ENCODE measurements around the gene MYO15B.

MYO15B gene

DNA sequence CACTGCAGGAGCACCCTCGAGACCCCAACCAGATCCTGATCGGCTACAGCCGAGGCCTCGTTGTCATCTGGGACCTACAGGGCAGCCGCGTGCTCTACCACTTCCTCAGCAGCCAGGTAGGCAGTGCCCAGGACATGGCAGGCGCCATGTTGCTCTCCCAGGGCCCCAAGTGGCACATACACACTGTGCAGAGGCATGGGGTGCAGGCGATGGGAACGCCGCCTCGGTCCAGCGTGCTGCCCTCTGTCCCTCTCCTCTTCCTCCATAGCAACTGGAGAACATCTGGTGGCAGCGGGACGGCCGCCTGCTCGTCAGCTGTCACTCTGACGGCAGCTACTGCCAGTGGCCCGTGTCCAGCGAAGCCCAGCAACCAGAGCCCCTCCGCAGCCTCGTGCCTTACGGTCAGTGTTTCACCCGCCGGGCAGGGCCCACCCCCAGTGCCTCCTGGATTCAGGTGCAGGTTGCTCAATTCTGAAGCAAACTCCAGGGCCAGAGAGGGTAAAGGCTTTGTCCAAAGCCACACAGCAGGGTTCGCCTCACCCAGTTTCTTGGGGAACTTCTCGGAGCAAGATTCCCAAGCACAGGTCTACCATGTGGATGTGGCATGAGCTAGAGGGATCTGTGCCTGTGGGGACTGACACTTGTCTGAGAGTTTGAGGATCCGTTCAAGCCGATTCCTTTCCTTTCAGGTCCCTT, 24.4 kb upstream of the MYO15B start:
- H3K27ac ChIP-seq = no peak overlapping the region
- TF ChIP-seq, protein P1, sequence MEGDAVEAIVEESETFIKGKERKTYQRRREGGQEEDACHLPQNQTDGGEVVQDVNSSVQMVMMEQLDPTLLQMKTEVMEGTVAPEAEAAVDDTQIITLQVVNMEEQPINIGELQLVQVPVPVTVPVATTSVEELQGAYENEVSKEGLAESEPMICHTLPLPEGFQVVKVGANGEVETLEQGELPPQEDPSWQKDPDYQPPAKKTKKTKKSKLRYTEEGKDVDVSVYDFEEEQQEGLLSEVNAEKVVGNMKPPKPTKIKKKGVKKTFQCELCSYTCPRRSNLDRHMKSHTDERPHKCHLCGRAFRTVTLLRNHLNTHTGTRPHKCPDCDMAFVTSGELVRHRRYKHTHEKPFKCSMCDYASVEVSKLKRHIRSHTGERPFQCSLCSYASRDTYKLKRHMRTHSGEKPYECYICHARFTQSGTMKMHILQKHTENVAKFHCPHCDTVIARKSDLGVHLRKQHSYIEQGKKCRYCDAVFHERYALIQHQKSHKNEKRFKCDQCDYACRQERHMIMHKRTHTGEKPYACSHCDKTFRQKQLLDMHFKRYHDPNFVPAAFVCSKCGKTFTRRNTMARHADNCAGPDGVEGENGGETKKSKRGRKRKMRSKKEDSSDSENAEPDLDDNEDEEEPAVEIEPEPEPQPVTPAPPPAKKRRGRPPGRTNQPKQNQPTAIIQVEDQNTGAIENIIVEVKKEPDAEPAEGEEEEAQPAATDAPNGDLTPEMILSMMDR (IDR thresholded peaks at IDR 0.05; ENCODE audit: low read depth, low read length, missing control alignments) = no peak
- no peaks in the 10 kb centered on the region for H3K36me3 ChIP-seq (replicated peaks)
- H3K4me3 ChIP-seq (ENCODE audit: low read depth, low read length) = no peak overlapping the region
- DNase-seq = no peak
- no peaks in the 10 kb centered on the region for H3K27me3 ChIP-seq (replicated peaks)
- in situ Hi-C loops (cut with HindIII; ENCODE audit: low pct_ligation_motif_present, low sequenced_read_pairs) = no loop called here

DNA sequence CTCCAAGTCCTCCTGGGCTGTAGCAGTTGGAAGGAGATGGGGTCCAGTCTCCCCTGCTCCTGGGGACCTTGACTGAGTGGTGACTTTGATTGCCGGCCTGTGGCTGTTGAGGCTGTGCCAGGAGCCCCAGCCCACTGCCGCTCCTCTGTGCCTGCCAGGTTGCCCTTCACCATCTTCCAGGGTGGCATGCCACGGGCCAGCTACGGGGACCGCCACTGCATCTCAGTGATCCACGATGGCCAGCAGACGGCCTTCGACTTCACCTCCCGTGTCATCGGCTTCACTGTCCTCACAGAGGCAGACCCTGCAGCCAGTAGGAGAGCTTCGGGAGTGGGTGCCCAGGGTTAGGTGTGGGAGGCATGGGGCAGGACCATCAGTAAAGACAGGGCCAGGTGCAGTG, 23.4 kb upstream of the MYO15B start:
- TF ChIP-seq, protein P1 (IDR thresholded peaks at IDR 0.05; ENCODE audit: low read depth, low read length, missing control alignments) = no peak
- no peaks in the 10 kb centered on the region for H3K27me3 ChIP-seq (replicated peaks)
- no peak overlapping the region for H3K4me3 ChIP-seq (ENCODE audit: low read depth, low read length)

DNA sequence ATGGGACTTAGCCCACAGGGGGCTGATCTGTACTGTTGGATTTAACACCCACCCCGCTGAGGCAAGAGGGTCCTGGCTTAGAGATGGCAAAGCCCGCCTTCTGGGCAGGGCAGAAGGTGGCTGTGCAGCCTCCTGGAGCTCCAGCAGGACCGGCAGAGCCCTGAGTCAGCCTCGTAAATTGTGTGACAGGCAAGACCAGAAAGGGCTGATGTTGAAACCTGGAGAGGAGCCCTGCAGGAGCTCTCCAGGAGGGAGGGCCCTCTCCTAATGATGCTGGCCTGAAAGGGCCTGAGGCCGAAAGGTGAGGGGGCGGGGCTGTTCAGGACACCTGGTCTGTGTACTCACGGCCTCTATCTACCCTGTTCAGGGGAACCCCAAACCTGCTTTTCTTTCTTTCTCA, 22.5 kb upstream of the MYO15B start:
- no peak for DNase-seq
- TF ChIP-seq, protein P1 (IDR thresholded peaks at IDR 0.05; ENCODE audit: low read depth, low read length, missing control alignments) = no peak
- no peaks in the 10 kb centered on the region for H3K36me3 ChIP-seq (replicated peaks)
- H3K4me3 ChIP-seq (ENCODE audit: low read depth, low read length) = no peak overlapping the region
- H3K27me3 ChIP-seq (replicated peaks) = no peaks in the 10 kb centered on the region
- H3K27ac ChIP-seq = no peak overlapping the region
- in situ Hi-C loops (cut with HindIII; ENCODE audit: low pct_ligation_motif_present, low sequenced_read_pairs) = no loop called here

More for the DNA sequence above, 23.4 kb upstream of the MYO15B start:
- H3K36me3 ChIP-seq (replicated peaks) = no peaks in the 10 kb centered on the region
- in situ Hi-C loops (cut with HindIII; ENCODE audit: low pct_ligation_motif_present, low sequenced_read_pairs) = no loop called here
- no peak overlapping the region for H3K27ac ChIP-seq
- DNase-seq = no peak

DNA sequence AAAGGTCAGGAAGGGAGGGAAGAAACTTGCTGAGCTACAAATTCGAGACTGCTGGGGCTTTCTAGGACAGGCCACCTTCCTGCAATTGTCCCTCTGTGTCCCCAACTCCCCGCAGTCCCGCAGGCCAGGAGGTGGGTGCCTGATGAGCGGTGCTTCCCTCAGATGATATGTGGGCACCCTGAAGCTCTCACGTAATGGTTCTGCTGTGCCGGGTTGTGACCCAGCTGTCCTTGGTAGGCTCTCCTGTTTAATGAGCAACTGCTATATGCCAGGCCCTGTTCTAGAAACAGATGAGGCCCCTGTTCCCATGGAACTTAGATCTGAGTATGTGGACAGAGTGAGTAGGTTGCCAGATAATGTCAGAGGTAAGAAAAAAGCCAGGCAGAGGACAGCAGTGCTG, 22.0 kb upstream of the MYO15B start:
- no peak for DNase-seq
- TF ChIP-seq, protein P1 (IDR thresholded peaks at IDR 0.05; ENCODE audit: low read depth, low read length, missing control alignments) = no peak
- Histone ChIP-seq H3K27me3 (replicated peaks) (no peaks in the 10 kb centered on the region), H3K4me3 (ENCODE audit: low read depth, low read length) (no peak overlapping the region), H3K27ac (no peak overlapping the region), H3K36me3 (replicated peaks) (no peaks in the 10 kb centered on the region)
- in situ Hi-C loops (cut with HindIII; ENCODE audit: low pct_ligation_motif_present, low sequenced_read_pairs) = no loop called here

DNA sequence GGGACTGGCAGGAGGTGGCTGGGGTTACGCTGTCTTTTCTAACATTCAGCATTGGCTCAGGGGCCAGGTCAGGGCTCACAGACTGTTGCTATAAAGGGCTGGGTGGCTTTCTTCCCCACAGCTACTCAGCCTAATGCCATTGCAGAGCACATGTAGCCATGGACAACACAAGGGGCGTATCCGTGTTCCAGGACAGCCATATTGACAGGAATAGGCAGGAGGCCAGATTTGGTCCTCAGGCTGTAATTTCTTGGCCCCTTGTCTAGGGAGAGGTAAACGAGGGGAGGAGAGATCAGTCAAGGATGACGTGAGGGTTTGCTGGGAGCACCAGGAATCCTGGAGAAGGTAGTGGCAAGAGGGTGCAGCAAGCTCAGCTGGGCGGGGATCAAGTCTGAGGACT, 21.2 kb upstream of the MYO15B start:
- DNase-seq = no peak

More for the DNA sequence above, 21.2 kb upstream of the MYO15B start:
- Histone ChIP-seq H3K4me3 (ENCODE audit: low read depth, low read length) (no peak overlapping the region), H3K36me3 (replicated peaks) (no peaks in the 10 kb centered on the region), H3K27me3 (replicated peaks) (no peaks in the 10 kb centered on the region), H3K27ac (no peak overlapping the region)
- in situ Hi-C loops (cut with HindIII; ENCODE audit: low pct_ligation_motif_present, low sequenced_read_pairs) = no loop called here
- TF ChIP-seq, protein P1 (IDR thresholded peaks at IDR 0.05; ENCODE audit: low read depth, low read length, missing control alignments) = no peak
